GM19328 (cell line): Measurements from ENCODE around the gene TRIM26.
"Not testable (repeated sequence)": the region's sequence is repeated elsewhere in the genome, so short reads cannot be mapped to it uniquely, and the experiment has no call there.

Experiments used
- ATAC-seq: cut with Tn5 transposase; IDR thresholded peaks from one replicate; pipeline ENCODE4 v1.9.1; 2021; ENCODE audit warnings: mild to moderate bottlenecking, moderate library complexity; ENCODE audit not compliant: unreplicated experiment

The TRIM26 gene

GRCh38 chr6:30172681-30173080 is 40.5 kb downstream of the TRIM26 start:
- no peak for ATAC-seq

DNA sequence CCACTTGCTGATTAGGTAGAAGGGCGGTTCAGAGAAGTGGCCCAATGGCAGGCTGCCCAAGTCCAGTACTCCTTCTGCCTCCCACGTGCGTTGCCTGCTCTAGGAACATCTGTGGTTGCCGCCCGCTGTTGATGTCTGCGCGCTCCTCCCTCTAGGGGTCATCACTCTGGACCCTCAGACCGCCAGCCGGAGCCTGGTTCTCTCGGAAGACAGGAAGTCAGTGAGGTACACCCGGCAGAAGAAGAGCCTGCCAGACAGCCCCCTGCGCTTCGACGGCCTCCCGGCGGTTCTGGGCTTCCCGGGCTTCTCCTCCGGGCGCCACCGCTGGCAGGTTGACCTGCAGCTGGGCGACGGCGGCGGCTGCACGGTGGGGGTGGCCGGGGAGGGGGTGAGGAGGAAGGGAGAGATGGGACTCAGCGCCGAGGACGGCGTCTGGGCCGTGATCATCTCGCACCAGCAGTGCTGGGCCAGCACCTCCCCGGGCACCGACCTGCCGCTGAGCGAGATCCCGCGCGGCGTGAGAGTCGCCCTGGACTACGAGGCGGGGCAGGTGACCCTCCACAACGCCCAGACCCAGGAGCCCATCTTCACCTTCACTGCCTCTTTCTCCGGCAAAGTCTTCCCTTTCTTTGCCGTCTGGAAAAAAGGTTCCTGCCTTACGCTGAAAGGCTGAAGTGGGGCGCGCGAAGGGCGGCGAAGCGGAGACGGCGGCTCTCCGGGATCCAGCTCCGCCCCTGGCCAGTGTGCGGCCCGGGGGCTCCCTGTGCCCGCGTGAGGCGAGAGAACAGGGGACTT is 41.3 kb downstream of the TRIM26 start:
- no peak for ATAC-seq

DNA sequence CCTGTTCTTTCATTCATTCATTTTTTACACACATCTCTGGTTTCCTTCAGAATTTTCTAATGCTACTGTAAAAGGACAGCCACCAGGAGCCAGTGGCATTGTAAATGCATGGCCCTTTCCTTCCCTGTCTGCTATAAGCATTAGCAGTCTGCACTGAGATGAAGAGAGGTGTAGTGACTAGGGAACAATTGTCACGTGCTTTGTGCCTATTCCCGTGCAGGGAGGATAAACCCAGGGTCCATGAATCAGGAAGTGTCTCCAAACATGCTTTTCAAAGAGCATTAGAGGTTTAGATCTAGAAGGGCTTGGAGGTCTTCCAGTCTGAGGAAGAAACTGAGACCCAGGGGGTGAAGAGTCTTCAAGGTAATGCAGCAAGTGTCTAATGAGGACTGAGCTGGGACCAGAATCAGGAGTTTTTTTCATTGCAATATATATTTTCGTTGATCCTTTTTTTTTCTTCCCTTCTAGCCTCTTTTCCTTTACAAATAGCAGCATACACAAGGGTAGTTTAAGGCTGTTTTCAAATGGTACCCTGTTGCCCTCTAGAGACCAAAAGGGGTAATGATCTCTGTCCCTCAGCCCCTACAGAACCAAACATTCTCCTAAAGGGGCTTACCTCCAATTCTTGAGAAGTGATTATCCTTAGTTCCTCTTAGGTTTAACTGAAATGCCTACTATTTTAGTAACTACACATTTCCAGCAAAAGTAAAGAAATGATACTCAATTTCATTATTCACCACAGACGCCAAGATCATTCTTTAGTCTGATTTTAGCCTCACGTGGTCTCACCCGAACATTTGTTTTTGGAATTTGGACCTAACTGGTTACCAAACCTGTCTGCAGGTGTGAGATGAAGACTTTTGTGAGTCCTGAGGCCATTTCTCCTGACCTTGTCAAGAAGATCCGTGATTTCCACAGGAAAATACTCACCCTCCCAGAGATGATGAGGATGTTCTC is 43.3 kb downstream of the TRIM26 start:
- no peak for ATAC-seq

DNA sequence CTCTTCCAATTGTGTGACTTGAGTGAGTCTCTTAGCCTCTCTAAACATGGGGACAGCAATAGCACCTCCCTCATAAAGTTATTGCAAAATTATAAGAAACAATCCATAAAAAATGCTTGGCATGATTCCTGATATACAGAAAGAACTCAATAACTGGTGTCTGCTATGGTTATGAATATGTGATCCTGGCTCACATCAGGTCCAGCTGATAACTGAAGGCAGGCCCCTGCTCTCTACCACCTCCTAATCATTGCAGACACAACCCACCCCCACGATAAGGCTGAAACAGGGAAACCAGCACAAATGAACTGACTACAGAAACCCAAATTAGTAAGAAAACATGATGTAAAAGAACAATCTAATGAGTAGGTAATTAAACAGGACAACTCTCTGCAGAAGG is 44.5 kb downstream of the TRIM26 start:
- no peak for ATAC-seq

GRCh38 chr6:30167101-30167500 is 46.1 kb downstream of the TRIM26 start:
- no peak for ATAC-seq

GRCh38 chr6:30165238-30165637 is 48.0 kb downstream of the TRIM26 start:
- ATAC-seq: not testable (repeated sequence)

DNA sequence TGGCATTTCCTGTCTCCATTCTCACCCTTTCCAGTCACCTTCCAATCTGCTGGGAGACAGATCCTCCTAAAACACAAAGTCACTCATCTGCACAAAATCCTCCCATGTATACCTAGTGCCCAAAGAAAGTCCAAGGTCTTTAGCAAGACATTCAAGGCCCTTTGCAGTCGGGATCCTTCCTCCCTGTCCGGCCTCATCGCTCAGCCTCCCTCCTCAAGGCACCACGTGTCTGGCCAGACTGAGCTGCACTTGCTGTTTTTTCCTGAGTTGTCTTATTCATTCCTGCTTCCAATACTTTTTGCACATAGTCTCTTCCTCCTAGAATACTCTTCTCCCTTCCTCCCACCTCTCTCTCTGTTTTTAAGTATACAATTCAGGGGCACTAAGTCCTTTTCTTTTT is 48.5 kb downstream of the TRIM26 start:
- no peak for ATAC-seq

- ATAC-seq: no peak
Observed at GRCh38 chr6:30163918-30164654, 49.1 kb downstream of the TRIM26 start.

GRCh38 chr6:30163090-30163917 is 49.9 kb downstream of the TRIM26 start, which contains the start of gene TRIM15:
Gene TRIM15 (plus strand): TSS chr6:30163546. CDS start chr6:30163685, 139 bp downstream.
- no peak for ATAC-seq

GRCh38 chr6:30162265-30163089 is 50.7 kb downstream of the TRIM26 start:
- no peak for ATAC-seq

GRCh38 chr6:30160785-30161531 is 52.2 kb downstream of the TRIM26 start, which contains the start of gene TRIM10:
Gene TRIM10 (minus strand): TSS chr6:30161211. CDS start chr6:30160858, 353 bp downstream.
- ATAC-seq: no peak

- no peak for ATAC-seq
Observed at GRCh38 chr6:30160008-30160784, 53.0 kb downstream of the TRIM26 start.

DNA sequence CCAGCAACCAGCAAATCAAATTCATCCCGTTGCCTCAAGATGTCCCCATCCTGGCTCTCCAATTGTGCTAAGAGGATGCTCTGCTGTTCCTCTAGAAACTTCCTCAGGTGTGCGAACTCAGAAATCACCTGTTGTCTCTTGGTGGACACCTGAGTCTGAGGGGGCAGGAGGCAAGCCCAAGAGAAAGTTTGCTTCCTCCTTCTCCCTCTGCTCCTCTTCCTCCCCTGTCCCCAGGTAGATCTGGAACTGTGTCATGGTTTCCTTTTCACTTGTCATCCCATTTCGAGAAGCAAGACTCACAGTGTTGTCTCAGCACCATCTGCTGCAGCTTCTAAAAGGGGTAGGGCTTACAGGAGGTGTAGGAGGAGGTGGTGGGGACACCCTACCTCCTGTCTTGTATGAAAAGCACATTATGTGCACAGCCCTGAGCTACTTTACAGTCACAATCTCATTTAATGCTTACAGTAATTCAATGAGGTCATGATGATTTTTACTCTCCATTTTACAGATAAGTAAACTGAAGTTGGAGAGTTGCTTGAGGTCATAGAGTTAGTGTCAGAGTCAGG is 54.6 kb downstream of the TRIM26 start:
- ATAC-seq: no peak

GRCh38 chr6:30157999-30158398 is 55.2 kb downstream of the TRIM26 start:
- ATAC-seq: no peak

DNA sequence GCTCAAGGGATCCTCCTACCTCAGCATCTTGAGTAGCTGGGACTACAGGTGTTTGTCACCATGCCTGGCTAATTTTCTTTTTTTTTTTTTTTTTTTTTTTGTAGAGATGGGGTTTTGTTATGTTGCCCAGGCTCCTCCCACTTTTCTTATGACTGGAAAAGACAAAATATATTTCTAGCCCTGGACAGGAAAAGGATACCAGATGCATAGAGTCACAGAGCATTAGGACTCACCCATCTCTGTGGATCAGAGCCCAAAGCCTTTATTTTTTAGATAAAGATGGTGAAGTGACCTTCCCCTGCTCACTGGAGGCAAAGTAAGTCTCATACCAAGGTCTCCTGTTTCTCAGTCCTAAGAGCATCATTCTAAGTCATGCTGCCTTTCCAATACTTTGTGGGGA is 55.6 kb downstream of the TRIM26 start:
- no peak for ATAC-seq

- no peak for ATAC-seq
Observed at GRCh38 chr6:30156774-30157173, 56.4 kb downstream of the TRIM26 start.

DNA sequence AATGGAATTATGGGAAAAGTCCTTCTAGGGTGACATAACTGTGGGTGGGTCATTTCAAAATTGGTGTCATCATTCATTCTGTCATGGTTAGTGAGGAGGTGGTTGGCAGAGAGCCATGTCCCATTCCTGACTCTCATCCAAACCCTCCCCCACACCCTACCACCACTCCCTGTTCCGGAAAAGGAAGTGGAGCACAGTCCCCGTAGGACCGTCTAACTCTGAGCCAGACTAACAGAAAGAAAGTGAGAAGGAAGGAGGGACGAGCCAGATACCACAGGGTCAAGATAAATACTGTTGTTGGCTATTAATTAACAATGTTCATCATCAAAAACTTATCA is 57.0 kb downstream of the TRIM26 start:
- no peak for ATAC-seq
